H9 (cell line): ENCODE measurements around the gene PRR15. TPM values are rescaled to one million over a fixed set of nuclear protein-coding genes. Genes with fewer than 3 reads are reported as not detected.

Source experiments
- DNase-seq: peaks from one replicate; pipeline ENCODE4 v3.0.0-alpha.2; 2017
- H2AFZ ChIP-seq: one replicate; pipeline ENCODE4 v1.6.1; 2013; ENCODE audit warnings: mild to moderate bottlenecking, low read length, control low read depth, moderate library complexity
- H2AK5ac ChIP-seq: 2 replicates; pipeline ENCODE4 v1.6.1; 2013; ENCODE audit warnings: low read length, control low read depth, mixed read lengths; ENCODE audit not compliant: insufficient read length
- H2BK120ac ChIP-seq: one replicate; pipeline ENCODE4 v1.6.1; 2013; ENCODE audit warnings: low read depth, mild to moderate bottlenecking, low read length, control low read depth, inconsistent platforms; ENCODE audit not compliant: poor library complexity, severe bottlenecking
- H2BK12ac ChIP-seq: 2 replicates; pipeline ENCODE4 v1.6.1; 2013; ENCODE audit warnings: low read length, control low read depth, mixed read lengths, low read depth; ENCODE audit not compliant: insufficient read length
- H2BK15ac ChIP-seq: 2 replicates; pipeline ENCODE4 v1.6.1; 2013; ENCODE audit warnings: low read depth, low read length, control low read depth
- H2BK20ac ChIP-seq: one replicate; pipeline ENCODE4 v1.6.1; 2013; ENCODE audit warnings: low read depth, mild to moderate bottlenecking, low read length, control low read depth, inconsistent platforms; ENCODE audit not compliant: poor library complexity, severe bottlenecking
- H2BK5ac ChIP-seq: 2 replicates; pipeline ENCODE4 v1.6.1; 2013; ENCODE audit warnings: low read length, control low read depth, mixed read lengths; ENCODE audit not compliant: insufficient read length
- H3K14ac ChIP-seq: 2 replicates; pipeline ENCODE4 v1.6.1; 2013; ENCODE audit warnings: low read length, control low read depth; ENCODE audit not compliant: insufficient read depth
- H3K18ac ChIP-seq: 2 replicates; pipeline ENCODE4 v1.6.1; 2013; ENCODE audit warnings: low read depth, mild to moderate bottlenecking, mixed read lengths, low read length, control low read depth; ENCODE audit not compliant: insufficient read length
- H3K23ac ChIP-seq: 2 replicates; pipeline ENCODE4 v1.6.1; 2013; ENCODE audit warnings: low read length, control low read depth, mixed read lengths, low read depth; ENCODE audit not compliant: insufficient read length
- H3K23me2 ChIP-seq: 2 replicates; pipeline ENCODE4 v1.6.1; 2013; ENCODE audit warnings: low read depth, mild to moderate bottlenecking, mixed read lengths, low read length, control low read depth; ENCODE audit not compliant: insufficient read length, poor library complexity, severe bottlenecking
- H3K27ac ChIP-seq: 2 replicates; pipeline ENCODE4 v1.5.1; 2013; ENCODE audit warnings: low read length, control low read depth, mixed read lengths, low read depth; ENCODE audit not compliant: insufficient read length
- H3K27me3 ChIP-seq: 2 replicates; pipeline ENCODE4 v1.6.1; 2013; ENCODE audit warnings: low read length, control low read depth, inconsistent platforms; ENCODE audit not compliant: insufficient read depth
- H3K4ac ChIP-seq: 2 replicates; pipeline ENCODE4 v1.6.1; 2013; ENCODE audit warnings: low read depth, mild to moderate bottlenecking, control low read depth, inconsistent platforms, low read length, moderate library complexity
- H3K4me1 ChIP-seq: 2 replicates; pipeline ENCODE4 v1.6.1; 2013; ENCODE audit warnings: low read length, control low read depth, inconsistent platforms; ENCODE audit not compliant: insufficient read depth
- H3K4me2 ChIP-seq: 2 replicates; pipeline ENCODE4 v1.6.1; 2013; ENCODE audit warnings: low read length, control low read depth, mixed read lengths; ENCODE audit not compliant: insufficient read length, insufficient read depth
- H3K56ac ChIP-seq: 2 replicates; pipeline ENCODE4 v1.6.1; 2013; ENCODE audit warnings: low read depth, mild to moderate bottlenecking, mixed read lengths, low read length, control low read depth; ENCODE audit not compliant: insufficient read length
- H3K79me1 ChIP-seq: 2 replicates; pipeline ENCODE4 v1.6.1; 2013; ENCODE audit warnings: low read depth, mild to moderate bottlenecking, moderate library complexity, low read length, control low read depth, inconsistent platforms; ENCODE audit not compliant: insufficient read depth, poor library complexity, severe bottlenecking
- H3K79me2 ChIP-seq: 2 replicates; pipeline ENCODE4 v1.6.1; 2013; ENCODE audit warnings: low read length, control low read depth, inconsistent platforms; ENCODE audit not compliant: insufficient read depth
- H3K9ac ChIP-seq: 2 replicates; pipeline ENCODE4 v1.6.1; 2013; ENCODE audit warnings: low read length, control low read depth, mixed read lengths; ENCODE audit not compliant: insufficient read length; ENCODE audit errors: extremely low read depth
- H3K9me3 ChIP-seq: one replicate; pipeline ENCODE4 v1.6.1; 2013; ENCODE audit warnings: low read depth, low read length, inconsistent platforms; ENCODE audit not compliant: control insufficient read depth
- H3T11ph ChIP-seq: one replicate; pipeline ENCODE4 v1.6.1; 2013; ENCODE audit warnings: mild to moderate bottlenecking, low read length, control low read depth, inconsistent platforms
- H4K20me1 ChIP-seq: one replicate; pipeline ENCODE4 v1.6.1; 2013; ENCODE audit not compliant: control insufficient read depth, insufficient read length, insufficient read depth
- H4K5ac ChIP-seq: 2 replicates; pipeline ENCODE4 v1.6.1; 2013; ENCODE audit warnings: low read depth, mild to moderate bottlenecking, mixed read lengths, low read length, control low read depth; ENCODE audit not compliant: insufficient read length
- H4K8ac ChIP-seq: replicated peaks from 2 replicates; pipeline ENCODE4 v1.6.1; 2013; ENCODE audit warnings: low read length, control low read depth, mixed read lengths, low read depth; ENCODE audit not compliant: insufficient read length
- H4K91ac ChIP-seq: 2 replicates; pipeline ENCODE4 v1.6.1; 2013; ENCODE audit warnings: low read depth, mild to moderate bottlenecking, moderate library complexity, mixed read lengths, low read length, control low read depth; ENCODE audit not compliant: insufficient read length
- H3K27ac Mint-ChIP-seq, 3 experiments: 2 replicates in 2 of 3; 3 replicates in 1 of 3; pipeline ENCODE4 v1.8.0; 2020 to 2021; ENCODE audit warnings: mixed read lengths in 3 of 3, mild to moderate bottlenecking in 1 of 3, moderate library complexity in 1 of 3
- H3K27me3 Mint-ChIP-seq: 2 replicates; pipeline ENCODE4 v1.8.0; 2021; ENCODE audit warnings: low read depth, mild to moderate bottlenecking, moderate library complexity, mixed read lengths
- H3K36me3 Mint-ChIP-seq, 3 experiments: 2 replicates in 2 of 3; 3 replicates in 1 of 3; pipeline ENCODE4 v1.8.0; 2020 to 2021; ENCODE audit warnings: low read depth in 3 of 3, mixed read lengths in 3 of 3; ENCODE audit not compliant: insufficient read depth in 1 of 3
- H3K4me1 Mint-ChIP-seq, 2 experiments: 2 replicates each; pipeline ENCODE4 v1.8.0; 2020; ENCODE audit warnings: mixed read lengths in 2 of 2
- H3K4me3 Mint-ChIP-seq, 2 experiments: 2 replicates in 1 of 2; 3 replicates in 1 of 2; pipeline ENCODE4 v1.8.0; 2020 to 2021; ENCODE audit warnings: mild to moderate bottlenecking in 2 of 2, mixed read lengths in 2 of 2, moderate library complexity in 1 of 2
- H3K9me3 Mint-ChIP-seq, 2 experiments: 2 replicates in 1 of 2; 3 replicates in 1 of 2; pipeline ENCODE4 v1.8.0; 2020; ENCODE audit warnings: mild to moderate bottlenecking in 2 of 2, mixed read lengths in 2 of 2, moderate library complexity in 1 of 2
- WGBS: extraction: QIAGEN DNeasy Blood & Tissue Kit; methylation state at CpG from one replicate; pipeline ENCODE4 v1.1.7; 2013; ENCODE audit warnings: missing lambda C conversion rate, low lambda C conversion rate, mixed read lengths; ENCODE audit not compliant: insufficient read length; ENCODE audit errors: extremely low coverage; 5-methylcytosine and 5-hydroxymethylcytosine counted together
- total RNA-seq: library from RNA; stranded (reverse); gene quantifications from 2 replicates; pipeline ENCODE4 v1.2.1, GENCODE V29; 2021
- TF ChIP-seq, protein P1 (sequence below): fragments of 200-600 bp; sonication (generic); conservative IDR thresholded peaks from 3 replicates; pipeline ENCODE4 v1.8.0; 2021; ENCODE audit warnings: antibody characterized with exemption, mild to moderate bottlenecking

PRR15 gene
- total RNA-seq, 1 experiment from 2014 or later = 15.1 TPM

DNA sequence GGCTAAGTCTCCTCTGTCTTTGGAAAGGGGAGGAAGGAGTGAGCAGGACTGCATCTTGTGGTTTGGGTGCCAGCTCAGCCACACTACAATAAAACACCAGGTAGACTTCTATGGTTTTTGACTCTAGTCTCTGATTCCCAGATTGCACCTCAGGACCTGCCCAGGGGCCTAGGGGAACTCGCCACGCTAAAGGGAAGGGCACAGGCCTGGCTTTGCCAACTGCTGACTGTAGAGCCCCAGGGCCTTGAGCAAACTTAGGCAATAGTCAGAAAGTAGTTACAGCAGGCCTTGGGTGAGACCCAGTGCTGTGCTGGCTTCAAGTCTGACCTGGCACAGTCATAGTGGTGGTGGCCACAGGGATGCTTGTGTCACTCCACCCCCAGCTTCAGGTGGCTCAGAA lies 24.2 kb upstream of the PRR15 start:
- Histone ChIP-seq H3T11ph (no peak overlapping the region), H4K91ac (no peak overlapping the region), H3K9ac (no peak overlapping the region), H2BK120ac (no peak overlapping the region), H3K9me3 (no peaks in the 10 kb centered on the region), H2BK5ac (no peak overlapping the region), H2AFZ (no peak overlapping the region), H3K79me1 (no peaks in the 10 kb centered on the region), H2BK12ac (no peak overlapping the region), H2BK20ac (no peak overlapping the region), H4K8ac (no peak overlapping the region), H3K27me3 (no peaks in the 10 kb centered on the region), H4K5ac (no peak overlapping the region), H3K18ac (no peak overlapping the region), H3K56ac (no peak overlapping the region), H2AK5ac (no peak overlapping the region), H3K23ac (no peak overlapping the region), H3K27ac (no peak overlapping the region), H3K14ac (no peak overlapping the region), H3K4ac (no peak overlapping the region), H4K20me1 (no peaks in the 10 kb centered on the region), H3K4me2 (no peak overlapping the region), H3K23me2 (no peaks in the 10 kb centered on the region), H3K79me2 (no peaks in the 10 kb centered on the region), H2BK15ac (no peak overlapping the region), H3K4me1 (no peaks in the 10 kb centered on the region)
- Mint-ChIP-seq H3K9me3 (peaks cover 12 to 14% of the 10 kb centered on the region in 2 experiments), H3K27me3 (no peaks in the 10 kb centered on the region; the same call in 1 of the 2 replicates), H3K4me1 (peaks cover 9 to 10% of the 10 kb centered on the region in 2 experiments), H3K27ac (no peak overlapping the region), H3K4me3 (no peak overlapping the region), H3K36me3 (peaks cover 0 to 18% (median 6%) of the 10 kb centered on the region in 3 experiments; a peak in 4 of 7 replicates)
- no CpG with 5 or more reads among the region's 2 CpGs for WGBS
- DNase-seq = no peak
- TF ChIP-seq, protein P1, sequence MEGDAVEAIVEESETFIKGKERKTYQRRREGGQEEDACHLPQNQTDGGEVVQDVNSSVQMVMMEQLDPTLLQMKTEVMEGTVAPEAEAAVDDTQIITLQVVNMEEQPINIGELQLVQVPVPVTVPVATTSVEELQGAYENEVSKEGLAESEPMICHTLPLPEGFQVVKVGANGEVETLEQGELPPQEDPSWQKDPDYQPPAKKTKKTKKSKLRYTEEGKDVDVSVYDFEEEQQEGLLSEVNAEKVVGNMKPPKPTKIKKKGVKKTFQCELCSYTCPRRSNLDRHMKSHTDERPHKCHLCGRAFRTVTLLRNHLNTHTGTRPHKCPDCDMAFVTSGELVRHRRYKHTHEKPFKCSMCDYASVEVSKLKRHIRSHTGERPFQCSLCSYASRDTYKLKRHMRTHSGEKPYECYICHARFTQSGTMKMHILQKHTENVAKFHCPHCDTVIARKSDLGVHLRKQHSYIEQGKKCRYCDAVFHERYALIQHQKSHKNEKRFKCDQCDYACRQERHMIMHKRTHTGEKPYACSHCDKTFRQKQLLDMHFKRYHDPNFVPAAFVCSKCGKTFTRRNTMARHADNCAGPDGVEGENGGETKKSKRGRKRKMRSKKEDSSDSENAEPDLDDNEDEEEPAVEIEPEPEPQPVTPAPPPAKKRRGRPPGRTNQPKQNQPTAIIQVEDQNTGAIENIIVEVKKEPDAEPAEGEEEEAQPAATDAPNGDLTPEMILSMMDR = no peak
